ENCODE results near the gene FTH1. TPM values are rescaled to one million over a fixed set of nuclear protein-coding genes. Genes with fewer than 3 reads are reported as not detected.

FTH1 gene
- total RNA-seq (2022) (1,282 and 1,565 TPM in 2 replicates), Bru-seq, nascent RNA (percentile 98 among the genes with signal in this experiment), BruChase-seq, experiment 1, labeled RNA remaining after a 2-hour chase (percentile 97 among the genes with signal in this experiment), BruChase-seq, experiment 2, labeled RNA remaining after a 6-hour chase (percentile 99 among the genes with signal in this experiment)
- long read RNA-seq, transcript FTH1-211 (3 exons, 788 nt) = minor isoform, 5 of 2,559 reads
- long read RNA-seq, transcript FTH1-201 (4 exons, 1,229 nt) = major isoform, 2,489 of 2,559 reads
- long read RNA-seq, transcript FTH1-210 (4 exons, 983 nt) = minor isoform, 20 of 2,559 reads
- long read RNA-seq, partial matches to known transcripts = 11 of 2,559 reads
- long read RNA-seq, other reads (novel, unspliced or antisense) = 24 of 2,559 reads

- Mint-ChIP-seq H3K27ac (ENCODE audit: unreplicated experiment) (peak within 1 kb of the TSS; percentile 93), H3K36me3 (ENCODE audit: insufficient read depth, unreplicated experiment) (peaks cover 74% of the 10 kb centered on the region), H3K4me1 (ENCODE audit: low read depth, unreplicated experiment) (peaks cover 39% of the 10 kb centered on the region), H3K4me3 (ENCODE audit: unreplicated experiment) (peak within 1 kb of the TSS; percentile 81), H3K9me3 (ENCODE audit: unreplicated experiment) (no peaks in the 10 kb centered on the region), H3K27me3 (ENCODE audit: insufficient read depth, unreplicated experiment) (no peaks in the 10 kb centered on the region)
- ChIA-PET CTCF (interaction anchor here (0.6 to 2.7 kb wide), 9 partner anchors 10 to 141 kb away, joined by 3 to 13 read pairs (median 4); no protein-coding TSS in a partner anchor), POLR2A (interaction anchor here (0.5 to 3.1 kb wide), 25 partner anchors 8 to 610 kb away, joined by 3 to 36 read pairs (median 5); partner anchors contain the start of genes BEST1 and INCENP)
- Histone ChIP-seq H3K36me3 (ENCODE audit: control insufficient read depth, insufficient read depth, low read length) (peaks cover 10% of the 10 kb centered on the region), H3K4me1 (peaks cover 35% of the 10 kb centered on the region), H3K27me3 (replicated peaks; ENCODE audit: control insufficient read depth, insufficient read depth, low read length) (no peaks in the 10 kb centered on the region), H3K9me3 (no peaks in the 10 kb centered on the region), H3K4me3 (ENCODE audit: low read depth, low read length) (peak within 1 kb of the TSS; percentile 92)
- no TSS peak for BruUV-seq (replicated peaks)
- DNase-seq = peak; percentile 92 to 96
- TF ChIP-seq, protein P1, sequence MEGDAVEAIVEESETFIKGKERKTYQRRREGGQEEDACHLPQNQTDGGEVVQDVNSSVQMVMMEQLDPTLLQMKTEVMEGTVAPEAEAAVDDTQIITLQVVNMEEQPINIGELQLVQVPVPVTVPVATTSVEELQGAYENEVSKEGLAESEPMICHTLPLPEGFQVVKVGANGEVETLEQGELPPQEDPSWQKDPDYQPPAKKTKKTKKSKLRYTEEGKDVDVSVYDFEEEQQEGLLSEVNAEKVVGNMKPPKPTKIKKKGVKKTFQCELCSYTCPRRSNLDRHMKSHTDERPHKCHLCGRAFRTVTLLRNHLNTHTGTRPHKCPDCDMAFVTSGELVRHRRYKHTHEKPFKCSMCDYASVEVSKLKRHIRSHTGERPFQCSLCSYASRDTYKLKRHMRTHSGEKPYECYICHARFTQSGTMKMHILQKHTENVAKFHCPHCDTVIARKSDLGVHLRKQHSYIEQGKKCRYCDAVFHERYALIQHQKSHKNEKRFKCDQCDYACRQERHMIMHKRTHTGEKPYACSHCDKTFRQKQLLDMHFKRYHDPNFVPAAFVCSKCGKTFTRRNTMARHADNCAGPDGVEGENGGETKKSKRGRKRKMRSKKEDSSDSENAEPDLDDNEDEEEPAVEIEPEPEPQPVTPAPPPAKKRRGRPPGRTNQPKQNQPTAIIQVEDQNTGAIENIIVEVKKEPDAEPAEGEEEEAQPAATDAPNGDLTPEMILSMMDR (IDR thresholded peaks at IDR 0.05; ENCODE audit: insufficient read depth in 1 of 2, low read depth in 1 of 2, low read length in 1 of 2, severe bottlenecking in 1 of 2, unreplicated experiment in 1 of 2) = no peak
- intact Hi-C loops (cut with micrococcal nuclease; ENCODE audit: unreplicated experiment) = loop anchor here (1.0 to 5.0 kb wide), 2 partner anchors 87 to 150 kb away; partner anchors contain the start of gene FADS1
Measured at GRCh38 chr11:61967116-61967923, at the start of gene FTH1. TSS of gene FTH1 (minus strand) at chr11:61967634. CDS start at chr11:61967425, 209 bp downstream.

- H3K4me1 Mint-ChIP-seq (ENCODE audit: low read depth, unreplicated experiment) = peaks cover 20% of the 10 kb centered on the region
- intact Hi-C loops (cut with micrococcal nuclease; ENCODE audit: unreplicated experiment) = no loop called here
- TF ChIP-seq, protein P1 (IDR thresholded peaks at IDR 0.05; ENCODE audit: insufficient read depth in 1 of 2, low read depth in 1 of 2, low read length in 1 of 2, severe bottlenecking in 1 of 2, unreplicated experiment in 1 of 2) = no peak
- H3K4me3 Mint-ChIP-seq (ENCODE audit: unreplicated experiment) = no peak overlapping the region
- no peaks in the 10 kb centered on the region for H3K27me3 ChIP-seq (replicated peaks; ENCODE audit: control insufficient read depth, insufficient read depth, low read length)
- no peak overlapping the region for H3K4me3 ChIP-seq (ENCODE audit: low read depth, low read length)
- no peaks in the 10 kb centered on the region; the same call in 1 of the 2 replicates for H3K9me3 ChIP-seq
- no peak for DNase-seq
- no peak overlapping the region for H3K27ac Mint-ChIP-seq (ENCODE audit: unreplicated experiment)
- no peaks in the 10 kb centered on the region for H3K27me3 Mint-ChIP-seq (ENCODE audit: insufficient read depth, unreplicated experiment)
- no TSS peak for BruUV-seq (replicated peaks)
- no peaks in the 10 kb centered on the region for H3K36me3 Mint-ChIP-seq (ENCODE audit: insufficient read depth, unreplicated experiment)
- ChIA-PET CTCF (interaction anchor here (0.6 kb wide), 1 partner anchor 751 kb away, joined by 3 read pairs; no protein-coding TSS in a partner anchor), POLR2A (no interaction called here)
- H3K4me1 ChIP-seq = peaks cover 27% of the 10 kb centered on the region
- H3K9me3 Mint-ChIP-seq (ENCODE audit: unreplicated experiment) = peaks cover 10% of the 10 kb centered on the region
- H3K36me3 ChIP-seq (ENCODE audit: control insufficient read depth, insufficient read depth, low read length) = no peaks in the 10 kb centered on the region
Measured at GRCh38 chr11:62015615-62016014, 48.2 kb upstream of the FTH1 start.
